T1000 (cell line): Measurements from ENCODE around the gene PLOD2.
A peak's percentile ranks its signal among the peaks of the same experiment; 100 is the strongest.

ENCODE experiments used
- DNase-seq: peaks from one replicate; lab custom pipeline; 2025; ENCODE audit warnings: mixed read lengths; lab: John Stamatoyannopoulos, UW

Gene PLOD2

DNA sequence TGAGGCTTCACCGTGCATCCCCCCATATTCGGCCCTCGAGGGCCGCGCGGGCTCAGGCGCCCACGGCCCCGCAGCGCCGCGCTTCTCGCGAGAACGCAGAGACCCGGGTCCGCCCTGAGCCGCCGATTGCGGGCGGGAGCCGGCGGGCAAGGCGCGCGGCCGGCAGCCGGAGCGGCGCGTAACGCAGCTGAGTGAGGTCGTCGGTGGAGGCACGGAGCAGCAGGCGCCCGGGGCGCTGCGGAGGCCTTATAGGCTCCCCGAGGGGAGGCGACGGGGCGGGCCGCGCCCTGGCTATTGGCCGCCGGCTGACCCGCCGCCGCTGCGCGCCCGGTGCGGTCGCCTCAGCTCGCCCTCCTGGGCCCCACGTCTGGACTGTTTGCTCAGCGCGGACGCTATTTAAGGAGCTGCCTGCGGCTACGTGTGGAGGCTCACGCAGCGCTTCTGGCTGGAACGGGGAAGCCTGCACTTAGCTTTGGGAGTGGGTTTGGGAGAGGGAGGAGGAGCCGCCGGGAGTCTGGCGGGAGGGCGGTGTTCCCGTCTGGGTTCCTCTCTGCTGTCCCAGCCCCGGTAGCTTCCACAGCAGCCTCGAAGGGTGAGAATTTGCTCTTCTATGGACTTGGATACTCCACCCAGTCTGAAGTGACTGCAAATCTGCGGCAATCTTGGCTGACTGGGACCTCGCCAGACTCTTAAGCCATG, at the start of gene PLOD2:
Gene PLOD2, minus strand, starts transcription at position 221 of the 699 bp plus-strand sequence. Its CDS starts 195 bp downstream, at position 26.
- peak; percentile 82 for DNase-seq

DNA sequence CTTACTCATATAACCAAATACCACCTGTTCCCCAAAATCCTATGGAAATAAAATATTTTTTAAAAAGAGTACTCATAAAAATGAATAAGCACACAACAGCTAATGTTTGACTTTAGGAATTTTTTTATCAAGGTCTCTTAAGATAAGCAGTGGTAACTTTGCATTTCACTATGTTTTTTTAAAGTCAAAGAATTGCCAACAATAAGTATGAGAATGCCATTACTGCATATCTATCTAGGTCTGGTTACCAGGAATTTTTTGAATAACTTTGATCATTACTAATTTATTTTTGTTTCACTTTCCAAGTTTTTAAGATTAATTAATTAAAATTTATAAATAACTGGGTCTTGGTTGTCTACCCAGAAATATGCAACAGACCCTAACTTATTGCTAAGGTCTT, 48.4 kb upstream of the PLOD2 start:
- no peak for DNase-seq

DNA sequence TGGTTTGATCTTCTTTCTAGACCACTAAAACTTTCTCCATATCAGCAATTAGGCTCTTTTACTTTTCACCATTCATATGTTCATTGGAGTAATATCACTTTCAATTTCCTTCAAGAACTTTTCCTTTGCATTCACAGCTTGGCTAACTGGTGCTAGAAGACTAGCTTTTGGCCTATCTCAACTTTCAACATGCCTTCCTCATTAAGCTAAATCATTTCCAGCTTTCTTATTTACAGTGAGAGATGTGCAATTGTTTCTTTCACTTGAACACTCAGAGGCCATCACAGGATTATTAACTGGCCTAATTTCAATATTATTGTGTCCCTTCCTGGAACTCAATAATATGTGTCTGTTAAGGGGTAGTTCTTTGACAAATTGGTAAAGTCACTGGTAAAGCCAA, 42.8 kb upstream of the PLOD2 start:
- no peak for DNase-seq

DNA sequence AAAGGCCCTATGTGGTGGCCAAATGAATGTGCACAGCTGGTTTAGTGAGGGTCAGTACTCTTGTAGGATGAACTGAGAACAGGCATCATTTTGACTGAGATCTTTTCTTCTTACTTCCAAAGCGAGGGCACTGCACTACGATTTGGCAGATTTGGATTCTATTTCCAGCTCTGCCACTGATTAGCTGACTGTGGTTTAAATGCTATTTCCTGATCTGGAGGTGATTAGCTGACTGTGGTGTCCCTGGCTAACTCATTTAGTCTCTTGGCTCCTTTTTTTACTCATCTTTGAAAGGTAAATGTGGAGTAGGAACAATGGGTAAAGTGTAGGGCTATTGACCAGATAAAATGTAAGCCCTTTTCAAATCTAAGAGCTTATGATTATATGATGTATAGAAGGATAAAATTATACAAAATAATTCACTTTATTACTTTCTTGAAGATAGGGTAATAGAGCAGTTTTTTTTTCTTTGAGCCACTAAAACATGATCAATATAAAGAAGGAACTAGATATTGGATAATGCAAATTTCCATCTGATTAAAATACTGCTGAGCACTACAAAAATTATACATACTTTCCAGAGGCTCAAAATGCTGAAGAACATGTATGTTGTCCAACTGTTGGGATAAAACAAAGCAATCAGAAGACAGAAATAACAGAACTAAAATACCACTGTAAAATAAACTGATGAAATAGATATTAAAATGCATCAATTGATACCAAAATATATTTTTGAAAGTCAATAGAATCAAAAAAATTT, 39.7 kb upstream of the PLOD2 start:
- DNase-seq, result no peak

DNA sequence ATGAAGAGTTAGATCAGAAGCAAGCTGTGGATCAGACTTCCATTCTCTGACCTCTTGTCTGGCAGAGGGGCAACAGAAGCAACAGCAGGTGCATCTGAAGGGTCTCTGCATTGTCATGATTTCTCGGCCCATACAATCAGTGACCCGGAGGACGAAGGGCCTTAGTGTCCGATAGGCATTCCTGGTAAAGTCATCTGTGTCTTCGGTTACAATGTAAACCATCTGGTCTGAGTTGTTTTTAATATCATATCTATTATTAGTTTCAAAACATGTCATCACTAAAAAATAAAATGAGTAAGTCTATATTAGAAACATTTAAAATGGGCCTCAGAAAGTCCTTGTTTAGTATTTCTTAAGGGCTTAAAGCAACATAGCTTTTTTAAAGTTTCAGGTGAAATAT, 38.8 kb upstream of the PLOD2 start:
- no peak for DNase-seq

DNA sequence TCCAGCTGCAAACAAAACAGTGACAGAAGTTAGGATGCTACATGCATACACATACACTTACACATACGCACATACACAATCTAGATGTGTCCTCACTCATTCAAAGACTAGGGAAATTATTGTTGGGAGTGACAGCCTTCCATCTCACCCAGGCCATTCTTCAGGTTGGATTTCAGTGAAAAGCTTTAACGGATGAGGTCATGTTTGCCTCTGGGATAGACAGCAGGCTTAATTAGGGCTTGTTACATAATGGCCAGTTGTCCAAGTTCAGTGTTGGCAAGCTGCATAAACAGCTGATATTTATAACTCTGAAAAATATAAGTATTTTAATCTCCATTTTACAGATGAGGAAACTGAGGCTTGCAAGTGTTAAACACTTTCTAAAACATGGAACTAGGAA, 35.8 kb upstream of the PLOD2 start:
- no peak for DNase-seq

DNA sequence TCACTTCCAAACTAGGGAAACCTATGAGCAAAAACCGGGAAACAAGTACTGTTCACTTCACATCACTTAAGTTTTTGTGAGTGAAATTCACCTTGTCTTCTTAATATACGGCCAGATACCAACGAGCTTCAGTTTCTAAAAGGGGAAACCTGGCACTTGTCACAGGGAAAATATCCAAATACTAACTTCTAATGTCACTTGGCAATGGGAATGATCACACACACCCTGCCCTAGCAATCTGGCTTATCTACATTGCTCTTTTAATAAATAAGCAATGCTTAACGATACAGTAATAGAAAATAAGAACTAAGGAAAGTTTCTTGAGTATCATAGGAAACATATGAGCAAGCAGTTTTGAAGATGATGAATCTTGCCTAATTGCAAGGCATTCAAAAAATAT, 34.6 kb upstream of the PLOD2 start:
- no peak for DNase-seq

DNA sequence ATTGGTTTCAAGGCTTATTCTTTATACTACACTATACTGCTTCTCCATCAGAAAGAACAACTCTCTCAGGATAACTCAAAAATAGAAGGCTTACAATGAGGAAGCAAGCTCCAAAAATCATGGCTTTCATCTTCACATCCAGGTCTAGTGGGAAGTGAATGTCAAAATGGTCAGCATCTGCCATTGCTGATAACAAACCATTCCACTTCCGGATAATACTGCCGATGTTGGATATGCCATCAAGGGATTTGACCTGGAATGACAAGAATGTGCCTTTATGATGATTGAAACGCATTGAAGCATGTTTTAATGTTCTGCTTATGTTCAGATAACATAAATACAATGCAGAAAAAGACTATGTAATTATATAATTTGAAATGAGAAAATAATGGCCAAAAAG, 34.0 kb upstream of the PLOD2 start:
- no peak for DNase-seq

DNA sequence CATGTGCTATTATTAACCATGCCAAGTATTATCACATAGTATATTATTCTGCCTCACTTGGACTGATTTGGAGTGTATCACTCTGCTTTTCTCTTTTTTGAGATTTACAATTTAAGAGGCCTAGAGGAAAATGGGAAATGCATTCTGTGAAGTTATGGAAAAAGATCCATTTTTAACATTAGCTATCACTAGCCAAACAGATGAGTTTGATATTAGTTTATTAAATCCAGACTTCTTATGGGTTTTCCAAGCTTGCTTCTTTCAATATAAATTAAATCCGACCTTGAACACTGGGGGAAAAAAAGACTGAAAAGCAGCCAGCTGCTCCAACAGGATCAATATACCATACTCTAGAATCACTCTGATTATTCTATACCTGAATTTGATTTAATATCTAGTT, 30.1 kb upstream of the PLOD2 start:
- no peak for DNase-seq

DNA sequence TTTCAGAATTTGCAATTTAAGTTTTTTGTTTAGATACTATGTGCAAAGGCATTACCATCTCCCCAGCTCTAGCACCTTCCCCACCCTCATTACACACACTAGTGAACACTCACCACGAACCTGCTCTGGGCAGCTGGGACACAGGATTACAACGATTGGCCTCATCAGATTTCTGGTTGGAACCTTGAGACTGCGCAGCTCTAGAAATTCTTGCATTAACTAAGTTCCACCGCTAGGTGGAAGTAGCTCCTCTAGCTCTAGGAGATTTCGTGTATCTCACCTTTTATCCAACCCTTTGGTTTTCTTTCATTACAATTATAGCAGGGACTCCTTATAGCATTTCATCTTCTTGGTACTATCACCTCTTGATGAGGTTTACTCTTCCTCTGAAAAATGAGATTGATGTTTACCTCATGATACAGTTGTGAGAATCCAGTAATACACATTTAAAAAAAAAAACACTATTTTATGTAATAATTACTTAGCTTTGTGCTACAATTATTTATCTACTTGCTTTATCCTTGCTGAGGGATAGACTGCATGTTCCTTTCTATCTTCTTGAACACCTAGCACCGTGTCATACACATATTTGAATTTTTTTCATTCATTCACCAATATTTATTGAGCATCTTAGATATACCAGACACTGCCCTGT, 28.7 kb upstream of the PLOD2 start:
- no peak for DNase-seq

DNA sequence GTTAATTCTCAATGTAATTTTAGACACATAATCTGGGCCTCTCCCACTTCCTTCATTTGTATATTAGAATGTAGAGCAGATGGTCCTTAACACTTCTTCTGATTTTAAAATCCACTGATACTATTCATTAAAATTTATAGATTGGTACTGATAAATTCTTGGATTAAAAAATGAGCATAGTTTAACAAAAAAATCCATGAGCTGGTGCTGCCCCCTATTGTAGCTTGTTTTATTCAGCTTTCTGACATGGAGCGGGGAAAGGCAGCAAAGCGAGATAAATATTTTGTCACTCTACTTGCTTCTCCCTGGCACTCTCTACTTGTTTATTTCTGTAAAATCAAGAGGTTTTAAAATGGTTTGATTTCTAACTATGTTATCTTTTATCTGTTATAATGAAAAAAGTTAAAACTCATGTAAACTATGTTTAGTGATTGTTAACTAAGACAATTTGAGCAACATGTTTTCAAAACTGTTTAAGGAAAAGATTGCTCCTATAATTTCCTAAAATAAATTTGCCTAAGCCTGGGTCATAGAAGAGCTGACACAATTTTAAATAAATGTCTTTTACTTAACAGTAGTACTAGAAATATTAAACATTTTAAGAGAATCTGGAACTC, 26.5 kb upstream of the PLOD2 start:
- DNase-seq, result no peak

DNA sequence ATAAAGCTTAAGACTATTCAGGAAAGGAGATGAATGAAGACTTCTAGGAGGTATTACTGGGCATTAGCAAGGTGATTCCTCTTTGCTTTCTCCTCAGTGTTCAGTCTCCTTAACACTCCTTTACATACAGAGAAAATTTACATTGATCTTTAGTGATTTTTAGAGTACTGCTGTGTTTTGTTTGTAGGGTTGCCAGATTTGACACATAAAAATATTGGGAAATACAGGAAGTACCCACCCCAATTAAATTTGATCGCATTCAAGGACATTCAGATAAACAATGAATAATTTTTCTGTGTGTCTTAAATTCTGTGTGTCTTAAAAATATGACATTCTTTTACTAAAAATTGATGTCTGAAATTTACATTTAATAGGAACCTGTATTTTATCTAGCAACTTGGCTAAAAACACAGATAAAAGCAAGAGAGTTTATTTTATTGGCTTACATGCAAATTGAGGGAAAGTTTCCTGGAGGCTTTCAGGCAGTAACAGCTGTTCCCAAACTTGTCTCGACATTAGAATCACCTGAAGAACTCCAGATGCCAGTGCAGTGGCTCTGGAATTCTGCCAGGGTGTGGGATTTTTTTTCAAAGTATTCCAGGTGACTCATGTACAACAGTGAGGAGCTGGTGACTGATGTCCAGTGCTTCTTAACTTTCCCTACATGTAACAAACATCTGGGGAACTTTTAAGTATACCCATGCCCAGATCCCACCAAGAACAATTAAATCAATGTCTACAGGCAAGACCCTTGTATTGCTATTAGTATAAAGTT, 23.4 kb upstream of the PLOD2 start:
- no peak for DNase-seq

DNA sequence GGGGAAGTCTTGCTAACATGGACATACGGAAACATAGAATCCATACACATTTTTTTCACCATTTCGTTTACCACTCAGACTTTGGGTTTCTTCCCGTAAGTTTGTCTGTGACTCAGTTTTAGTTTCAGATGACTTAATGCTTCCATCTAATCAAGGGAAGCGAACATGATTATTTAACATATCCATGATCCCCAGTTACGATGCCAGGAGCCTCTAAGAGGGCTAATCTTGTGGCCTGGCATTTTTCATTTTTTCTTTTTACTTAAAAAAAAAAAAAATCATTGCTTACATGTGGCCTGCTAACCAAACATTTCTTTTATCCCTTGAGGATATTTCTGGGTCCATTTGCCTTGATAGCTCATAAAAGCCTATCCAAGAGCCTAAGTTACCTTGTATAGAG, 20.2 kb upstream of the PLOD2 start:
- DNase-seq, result no peak

DNA sequence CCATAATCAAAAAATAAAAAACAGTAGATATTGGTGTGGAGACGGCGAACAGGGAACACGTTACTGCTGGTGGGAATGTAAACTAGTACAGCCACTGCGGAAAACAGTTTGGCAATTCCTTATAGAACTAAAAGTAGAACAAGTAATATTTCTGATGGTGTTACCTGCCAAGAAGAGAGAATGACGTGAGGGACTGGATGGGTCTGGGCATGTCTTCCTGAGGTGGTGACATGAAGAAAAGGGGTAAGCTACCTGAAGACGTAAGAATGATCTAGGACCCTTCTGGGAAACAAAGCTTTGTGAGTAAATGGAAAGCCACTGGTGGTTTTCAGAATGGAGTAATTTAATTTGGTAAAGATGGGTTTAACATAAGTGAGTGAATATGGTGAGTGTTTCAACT, 19.4 kb upstream of the PLOD2 start:
- DNase-seq, result no peak

DNA sequence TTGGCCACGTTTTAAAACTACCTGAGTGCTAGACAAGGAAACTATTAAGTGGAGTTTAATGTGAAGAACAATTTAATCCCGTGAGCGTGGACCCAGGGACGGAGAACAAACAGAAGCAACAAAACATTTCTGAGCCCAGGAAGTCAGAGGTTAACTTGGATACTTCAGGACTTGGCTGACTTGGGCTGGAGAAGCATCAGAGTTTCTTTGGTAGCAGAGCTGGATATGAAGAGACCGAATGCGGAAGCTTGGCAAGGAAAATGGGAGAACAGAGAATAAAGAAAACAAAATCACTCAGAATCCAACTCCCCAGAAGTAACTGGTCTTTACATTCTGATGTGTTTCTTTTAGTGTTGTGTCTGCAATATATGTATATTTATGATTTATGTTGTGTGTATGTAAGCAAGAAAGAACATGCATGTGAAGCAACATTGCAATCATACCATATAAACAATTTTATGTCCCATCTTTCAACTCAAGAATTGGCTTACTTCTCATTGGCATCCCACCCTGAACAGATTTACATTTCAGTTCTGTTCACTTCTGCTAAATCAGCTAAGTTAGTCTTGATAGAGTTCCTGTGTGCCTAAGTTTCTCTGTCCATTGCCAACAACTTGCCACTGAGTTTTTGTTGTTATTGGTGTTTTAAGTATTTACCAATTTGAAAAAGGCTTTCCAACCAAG, 17.2 kb upstream of the PLOD2 start:
- no peak for DNase-seq

DNA sequence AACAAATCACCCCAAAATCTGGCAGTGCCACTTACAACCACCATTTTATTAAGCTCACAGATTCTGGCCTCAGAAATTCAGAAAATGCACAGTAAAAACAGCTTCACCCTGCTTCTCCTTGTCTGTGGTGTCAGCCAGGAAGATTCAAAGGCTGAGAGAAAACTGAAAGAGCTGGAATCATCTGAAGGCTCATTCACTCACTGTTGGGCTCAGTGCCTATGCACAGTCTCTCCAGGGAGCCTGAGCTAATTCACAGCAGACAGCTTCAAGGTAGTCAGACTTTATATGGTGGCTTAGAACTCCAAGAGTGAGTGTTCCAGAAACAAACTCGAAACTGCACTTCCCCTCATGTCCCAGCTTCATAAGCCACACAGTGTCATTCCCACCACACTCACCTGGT, 16.5 kb upstream of the PLOD2 start:
- no peak for DNase-seq

DNA sequence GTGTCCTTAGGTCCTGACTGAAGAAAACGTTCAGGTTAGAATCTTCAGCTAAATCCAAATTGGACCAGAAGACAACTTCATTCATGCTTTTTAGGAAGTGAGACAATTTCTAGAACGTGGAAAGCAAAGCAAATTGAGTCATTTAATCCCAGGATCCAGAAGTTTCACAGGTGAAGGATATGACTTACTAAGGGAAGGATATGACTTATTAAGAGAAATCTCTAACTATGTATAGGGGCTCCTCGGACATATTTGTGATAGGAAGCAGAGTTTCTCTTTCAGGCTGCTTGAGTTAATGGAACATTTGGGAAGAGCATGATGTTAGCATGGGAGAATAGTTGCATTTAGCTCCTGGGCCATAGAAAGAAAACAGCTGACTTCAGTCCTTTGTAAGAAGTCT, 16.1 kb upstream of the PLOD2 start:
- no peak for DNase-seq

DNA sequence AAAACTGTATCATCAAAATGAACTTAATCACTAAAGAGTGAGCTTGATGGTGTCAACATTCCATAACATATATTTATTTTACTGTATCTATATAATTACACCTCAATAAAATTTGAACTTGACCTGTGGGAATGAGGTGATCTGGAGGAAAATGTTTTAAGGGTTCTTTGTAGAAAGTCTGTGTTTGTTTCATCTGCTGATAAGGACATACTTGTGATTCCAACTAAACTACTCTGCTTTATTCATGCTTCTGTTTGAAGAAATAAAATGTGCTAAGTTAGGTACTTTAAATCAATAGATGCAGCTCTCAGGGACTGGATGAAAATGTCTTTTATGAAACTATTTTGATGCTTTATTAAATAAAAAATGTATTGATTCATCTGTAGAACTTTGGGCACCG, 11.6 kb upstream of the PLOD2 start:
- DNase-seq, result no peak

DNA sequence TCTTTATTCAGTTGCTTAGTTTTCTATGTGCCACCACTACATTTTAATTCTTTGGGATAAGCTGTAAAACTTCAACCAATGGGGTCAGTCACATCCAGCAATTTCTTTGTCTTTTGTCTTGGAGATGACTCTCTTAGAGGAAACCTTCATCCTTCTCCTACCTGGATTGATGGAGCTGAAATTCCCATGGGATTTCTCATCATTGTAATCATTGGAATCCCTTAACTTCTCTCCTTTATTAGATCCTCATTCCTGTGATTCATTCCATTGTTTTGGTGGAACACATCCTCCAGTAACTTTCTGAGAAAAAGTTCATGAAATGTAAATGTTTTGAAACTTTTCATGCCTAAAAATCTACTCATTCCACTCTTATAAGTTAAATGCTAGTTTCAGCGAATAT, 9.6 kb upstream of the PLOD2 start:
- DNase-seq, result no peak

DNA sequence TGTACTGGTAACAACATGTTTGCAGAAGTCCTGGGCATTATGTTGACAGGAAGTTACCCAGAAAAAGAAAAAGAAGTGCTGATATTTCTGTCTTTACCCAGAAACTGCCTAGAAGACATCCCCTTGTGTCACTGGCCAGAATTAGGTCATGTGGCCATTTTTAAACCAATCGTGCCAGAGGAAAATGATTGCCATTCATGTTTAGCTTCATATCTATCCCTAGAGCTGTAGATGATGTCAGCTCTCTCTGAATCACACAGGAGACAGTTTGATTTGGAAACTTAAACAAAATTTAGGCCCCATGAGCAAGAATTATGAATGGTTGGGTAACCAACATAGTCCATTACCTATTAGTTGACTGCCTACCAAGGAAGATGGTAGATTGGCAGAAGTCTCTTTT, 8.9 kb upstream of the PLOD2 start:
- no peak for DNase-seq

DNA sequence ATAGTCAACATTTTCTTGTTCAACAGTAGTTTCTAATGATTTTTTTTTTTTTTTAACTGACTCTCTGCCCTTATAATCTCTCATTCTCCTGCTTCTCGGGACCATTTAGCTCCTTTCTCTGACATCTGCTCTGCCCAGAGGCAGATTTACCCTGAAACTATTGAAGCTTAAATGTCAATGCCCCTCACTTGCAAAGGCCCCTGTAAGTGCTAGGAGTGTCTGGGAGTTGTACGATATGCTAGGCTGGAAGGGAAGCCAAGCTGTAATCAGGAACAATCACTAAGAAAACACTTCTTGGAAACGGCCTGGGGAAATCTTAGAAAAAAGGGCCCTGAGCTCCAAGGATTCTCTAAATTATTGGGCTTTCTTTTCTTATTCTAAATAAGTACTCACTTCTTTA, 5.8 kb upstream of the PLOD2 start:
- DNase-seq, result no peak
